ENCODE results near the gene MMP7.

Gene MMP7

GRCh38 chr11:102530558-102530957, at the start of gene MMP7:
TSS of gene MMP7 (minus strand) at chr11:102530747. CDS start at chr11:102530700, 47 bp downstream.
- DNase-seq: no peak

GRCh38 chr11:102577723-102578122, 47.2 kb upstream of the MMP7 start:
- no peak for DNase-seq

GRCh38 chr11:102577182-102577581, 46.6 kb upstream of the MMP7 start:
- DNase-seq: no peak

- DNase-seq: no peak
Observed at GRCh38 chr11:102576350-102576749, 45.8 kb upstream of the MMP7 start.

- no peak for DNase-seq
Observed at GRCh38 chr11:102575012-102575411, 44.5 kb upstream of the MMP7 start.

DNA sequence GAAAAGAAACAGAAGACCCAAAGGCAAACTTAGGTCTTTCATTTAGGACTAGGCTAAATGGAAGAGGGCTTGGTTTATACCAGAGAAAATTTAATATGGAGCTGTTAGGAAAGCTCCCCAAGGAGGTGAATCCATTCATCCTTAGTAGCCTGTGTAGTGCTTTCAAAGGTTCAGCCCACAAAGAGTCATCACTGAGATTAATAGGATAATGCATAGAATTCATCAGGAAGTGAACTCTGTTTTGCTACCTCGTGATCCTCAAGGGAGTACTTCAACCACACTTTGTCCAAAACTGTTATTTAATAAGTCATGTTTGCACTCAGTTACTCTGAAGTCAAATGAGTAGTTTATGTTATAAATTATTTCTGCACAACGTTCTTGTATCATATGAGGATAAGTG, 43.3 kb upstream of the MMP7 start:
- no peak for DNase-seq

DNA sequence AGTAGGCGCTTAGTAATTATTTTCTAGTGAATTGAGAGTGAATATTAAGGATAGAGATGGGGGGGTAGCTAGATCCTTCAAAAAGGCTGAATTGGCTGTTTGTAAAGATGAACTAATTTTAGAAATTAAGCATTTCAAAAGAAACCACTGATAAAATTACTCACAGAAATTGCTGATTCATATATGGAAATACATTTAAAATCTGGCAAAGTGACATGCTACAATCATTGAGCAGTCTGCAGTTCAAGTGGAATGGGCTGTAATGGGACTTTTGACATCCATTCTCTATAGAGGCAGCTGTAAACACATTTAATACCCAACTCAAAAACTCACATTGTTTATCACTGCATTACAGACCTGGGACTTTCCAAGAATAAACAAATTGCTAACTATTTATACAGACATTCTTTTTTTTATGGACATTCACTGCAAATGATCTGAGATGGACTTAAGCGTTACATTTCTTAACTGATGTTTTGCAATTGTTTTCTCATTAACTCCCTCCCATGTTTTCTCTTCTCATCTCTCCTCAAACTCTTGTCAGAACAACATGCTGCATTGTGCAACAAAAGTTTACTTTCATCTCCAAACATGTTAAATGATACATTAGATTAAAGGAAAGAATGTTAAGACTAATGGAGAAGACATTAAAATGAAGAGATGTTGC, 42.1 kb upstream of the MMP7 start:
- DNase-seq: no peak

GRCh38 chr11:102568851-102569250, 38.3 kb upstream of the MMP7 start:
- DNase-seq: no peak

- no peak for DNase-seq
Observed at GRCh38 chr11:102566112-102566511, 35.6 kb upstream of the MMP7 start.

- DNase-seq: no peak
Observed at GRCh38 chr11:102564110-102564509, 33.6 kb upstream of the MMP7 start.

GRCh38 chr11:102561636-102562035, 31.1 kb upstream of the MMP7 start:
- DNase-seq: no peak

GRCh38 chr11:102560555-102561011, 30.0 kb upstream of the MMP7 start:
- DNase-seq: no peak

DNA sequence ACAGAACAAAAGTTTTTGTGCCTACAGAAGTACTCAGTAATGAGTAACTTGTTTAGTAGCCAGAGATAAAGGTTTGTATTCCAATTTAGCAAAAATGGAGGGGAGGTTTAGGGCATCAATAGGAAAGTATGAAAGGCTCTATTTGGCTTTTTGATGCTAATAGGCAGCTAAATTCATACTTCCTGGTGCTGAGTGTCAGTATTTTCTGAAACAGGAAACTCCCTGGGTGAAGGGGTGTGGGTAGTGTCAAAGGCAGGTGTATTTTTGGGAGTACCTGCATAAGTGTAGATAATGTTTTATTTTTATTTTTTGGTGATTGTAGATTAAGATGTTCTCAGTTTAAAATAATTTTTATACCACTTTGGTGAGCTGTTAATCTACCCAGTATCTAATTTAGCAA, 29.3 kb upstream of the MMP7 start:
- DNase-seq: no peak

- no peak for DNase-seq
Observed at GRCh38 chr11:102555091-102555490, 24.5 kb upstream of the MMP7 start.

DNA sequence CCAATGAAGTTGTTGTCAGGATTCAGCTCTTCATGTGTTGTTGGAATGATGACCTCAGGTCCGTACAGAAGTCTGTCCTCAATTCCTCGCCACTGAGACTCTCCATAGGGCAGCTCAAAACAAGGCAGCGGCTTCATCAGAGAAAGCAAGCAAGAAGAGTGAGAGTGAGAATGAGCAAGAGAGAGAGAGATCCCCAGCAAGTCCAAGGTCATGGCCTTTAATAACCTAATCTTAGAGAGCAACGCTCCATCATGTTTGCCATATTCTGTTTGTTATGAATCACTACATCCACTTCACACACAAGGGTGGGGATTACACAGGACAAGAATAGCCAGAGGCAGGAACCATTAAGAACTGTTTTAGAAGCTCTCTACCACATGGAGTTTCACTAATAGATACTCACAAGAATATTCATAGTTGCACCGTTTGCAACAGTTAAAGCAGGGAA, 23.3 kb upstream of the MMP7 start:
- DNase-seq: no peak

DNA sequence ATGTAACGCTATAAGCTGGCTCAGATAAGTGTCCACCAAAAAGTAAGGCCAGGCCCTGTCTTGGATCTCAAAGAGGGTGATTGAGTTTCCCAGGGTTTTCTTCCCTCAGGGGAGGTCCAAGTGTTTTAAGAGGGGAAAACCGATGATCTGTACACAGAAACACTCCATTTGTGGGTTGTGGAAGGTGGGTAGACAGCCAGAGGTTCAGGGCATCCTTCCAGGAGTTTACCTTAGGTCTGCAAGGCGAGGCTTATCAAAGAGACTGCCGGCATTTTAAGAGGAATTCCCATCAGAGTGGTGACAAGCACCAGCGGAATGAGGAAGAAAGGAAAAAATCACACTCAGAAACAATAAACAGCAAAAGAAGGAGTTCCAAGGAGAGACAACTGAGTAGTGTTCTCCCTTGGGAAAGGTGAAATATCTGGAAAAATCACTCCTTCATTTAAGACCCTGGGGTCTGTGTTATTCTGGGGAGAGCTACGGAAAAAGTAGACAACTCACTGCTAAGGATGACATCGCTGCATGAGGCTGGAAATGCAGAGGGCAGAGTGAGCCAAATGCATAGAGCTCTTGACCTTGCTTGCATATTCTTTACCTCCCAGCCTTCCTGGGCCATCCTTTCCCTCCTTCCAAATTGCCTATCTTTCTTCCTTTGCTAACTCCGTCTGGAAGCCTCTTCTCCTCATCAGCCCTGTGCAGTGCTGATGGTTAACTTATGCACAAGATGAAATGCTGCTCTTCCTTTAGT, 22.1 kb upstream of the MMP7 start:
- DNase-seq: no peak

GRCh38 chr11:102552020-102552419, 21.5 kb upstream of the MMP7 start:
- DNase-seq: no peak

DNA sequence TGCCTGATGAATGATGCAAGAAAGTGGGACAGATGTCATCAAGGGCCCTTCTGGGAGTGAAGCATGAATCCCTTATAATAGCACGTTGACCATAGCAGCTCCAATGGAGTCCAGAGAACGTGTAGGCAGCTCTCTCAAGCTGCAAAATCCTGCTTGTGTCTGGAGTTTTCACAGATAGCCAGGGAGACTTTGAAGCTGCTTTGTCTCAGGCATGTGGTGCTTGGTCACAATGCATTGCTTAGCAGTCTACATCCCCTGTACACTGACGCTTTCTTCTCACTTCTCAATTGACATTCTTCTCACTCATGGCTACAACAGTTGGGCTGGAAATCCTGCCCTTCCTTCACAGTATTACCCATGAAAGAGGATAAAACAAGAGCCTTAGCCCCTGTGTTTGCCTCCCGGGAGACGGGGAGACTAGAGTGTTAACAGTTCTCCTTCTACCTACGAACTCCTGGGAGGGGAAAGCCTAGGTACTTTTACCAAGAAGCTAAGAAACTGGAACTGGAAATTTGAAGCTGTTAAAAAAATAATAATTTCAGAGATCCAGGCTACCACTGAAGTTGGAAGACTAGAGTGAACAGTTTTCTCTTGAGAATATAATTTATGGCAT, 20.7 kb upstream of the MMP7 start:
- DNase-seq: no peak

DNA sequence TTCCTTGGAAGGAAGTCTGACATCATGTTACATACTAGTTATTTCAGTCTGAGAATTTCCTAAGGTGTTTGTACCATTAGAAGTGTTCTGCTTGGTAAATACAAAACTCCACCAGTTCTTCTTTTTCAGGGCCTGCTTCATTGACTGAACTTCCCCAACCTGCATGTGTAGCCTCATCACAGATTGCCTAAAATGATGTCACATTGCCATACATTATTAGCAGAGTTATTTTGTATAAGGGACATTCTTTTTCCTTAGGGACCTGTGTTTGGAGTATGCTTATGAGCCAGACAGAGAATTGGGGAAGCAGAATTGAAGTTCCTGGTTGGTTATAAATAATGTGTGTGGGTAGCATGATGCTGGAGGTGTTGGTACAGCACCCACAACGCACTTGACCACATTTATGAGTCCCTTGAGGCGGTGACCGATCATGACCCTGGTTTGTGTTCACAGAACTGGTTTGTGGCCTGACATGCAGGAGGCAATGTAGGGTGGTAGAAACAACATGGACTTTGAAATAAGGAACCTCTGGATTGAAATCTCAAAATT, 16.4 kb upstream of the MMP7 start:
- no peak for DNase-seq

GRCh38 chr11:102546427-102546826, 15.9 kb upstream of the MMP7 start:
- DNase-seq: no peak

DNA sequence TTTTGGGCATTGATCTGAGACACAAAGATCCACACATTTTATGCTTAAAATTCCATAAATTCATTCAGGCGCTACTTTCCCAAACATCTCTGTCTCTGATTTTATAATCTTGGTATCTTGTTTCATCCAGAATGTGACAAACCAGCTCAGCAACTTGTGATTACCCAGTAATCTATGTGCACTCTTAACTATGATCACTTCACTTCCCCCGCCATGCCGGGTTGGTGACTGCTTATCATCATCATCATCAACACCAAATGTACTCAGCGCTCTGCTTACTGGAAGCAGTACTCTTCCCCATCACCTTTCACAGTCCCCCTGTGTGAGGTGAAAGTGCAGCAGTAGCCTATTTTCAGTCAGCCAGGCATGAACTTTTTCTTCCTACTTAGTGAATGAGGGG, 15.2 kb upstream of the MMP7 start:
- DNase-seq: no peak

- no peak for DNase-seq
Observed at GRCh38 chr11:102544594-102544993, 14.0 kb upstream of the MMP7 start.

DNA sequence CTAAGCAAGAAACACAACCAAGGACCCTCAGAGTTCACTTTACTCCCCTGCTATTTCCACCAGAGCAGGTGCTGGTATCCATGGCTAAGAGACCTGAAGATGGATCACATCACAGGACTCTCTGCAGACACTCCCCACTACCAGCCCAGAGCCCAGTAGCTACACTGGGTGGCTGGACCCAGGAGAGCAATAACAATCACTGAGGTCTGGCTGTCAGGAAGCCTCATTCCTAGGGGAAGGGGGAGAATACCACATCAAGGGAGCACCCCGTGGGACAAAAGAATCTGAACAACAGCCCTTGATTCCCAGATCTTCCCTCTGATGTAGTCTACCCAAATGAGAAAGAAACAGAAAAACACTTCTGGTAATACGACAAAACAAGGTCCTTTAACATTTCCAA, 9.0 kb upstream of the MMP7 start:
- DNase-seq: no peak

GRCh38 chr11:102538932-102539331, 8.4 kb upstream of the MMP7 start:
- no peak for DNase-seq

Measured in COR-L47 (cell line).